K562 (cell line): ENCODE measurements around the gene SLC28A1. TPM values are rescaled to one million over a fixed set of nuclear protein-coding genes. Genes with fewer than 3 reads are reported as not detected.

Source experiments
- ARID1B ChIP-seq: fragments of 450-650 bp; IDR thresholded peaks from 2 replicates; pipeline ENCODE4 v1.6.1; 2016; ENCODE audit warnings: antibody characterized with exemption, mild to moderate bottlenecking, inconsistent platforms
- BRD9 ChIP-seq: fragments of 450-650 bp; IDR thresholded peaks from 2 replicates; pipeline ENCODE4 v1.6.1; 2018; ENCODE audit warnings: low read depth; ENCODE audit not compliant: partially characterized antibody
- CEBPB ChIP-seq: fragments of 450-650 bp; IDR thresholded peaks from 2 replicates; pipeline ENCODE4 v1.6.1; 2016; ENCODE audit warnings: missing genetic modification characterization, missing compliant biosample characterization
- DACH1 ChIP-seq: fragments of 450-650 bp; IDR thresholded peaks from 2 replicates; pipeline ENCODE4 v1.6.1; 2018; ENCODE audit not compliant: partially characterized antibody
- ETV6 ChIP-seq, 3 experiments: fragments of 150-350 bp in 1 of 3; sonication (generic) in 1 of 3; formaldehyde crosslinking in 1 of 3; IDR thresholded peaks; 2 replicates each; pipeline versions ENCODE4 v1.6.1 to v1.8.0; 2014 to 2022; ENCODE audit warnings: borderline replicate concordance in 2 of 3, low read depth in 2 of 3, antibody characterized with exemption in 1 of 3, low read length in 1 of 3, mild to moderate bottlenecking in 1 of 3, missing genetic modification reagents in 1 of 3
- HNRNPK ChIP-seq: fragments of 200-400 bp; formaldehyde crosslinking; IDR thresholded peaks from one replicate; pipeline ENCODE4 v1.6.1; 2018; ENCODE audit warnings: mild to moderate bottlenecking, low read depth, low read length; ENCODE audit not compliant: poor library complexity, severe bottlenecking
- JUNB ChIP-seq: fragments of 450-650 bp; formaldehyde crosslinking; conservative IDR thresholded peaks from 2 replicates; pipeline ENCODE4 v1.4.0; 2020; ENCODE audit warnings: mild to moderate bottlenecking
- MAFK ChIP-seq: IDR thresholded peaks from 2 replicates; pipeline ENCODE4 v1.6.1; 2011; ENCODE audit warnings: low read length, improper control_type of control experiment
- NFE2 ChIP-seq: IDR thresholded peaks from 2 replicates; pipeline ENCODE4 v1.6.1; 2014; ENCODE audit warnings: antibody characterized with exemption, low read depth
- RBM22 ChIP-seq: fragments of 200-400 bp; formaldehyde crosslinking; IDR thresholded peaks from 2 replicates; pipeline ENCODE4 v1.6.1; 2018; ENCODE audit warnings: low read length, low read depth; ENCODE audit not compliant: poor library complexity, severe bottlenecking
- STAT5A ChIP-seq: IDR thresholded peaks from 2 replicates; pipeline ENCODE4 v1.6.1; 2012; ENCODE audit warnings: low read length, inconsistent platforms, borderline replicate concordance
- TAF15 ChIP-seq: fragments of 200-400 bp; formaldehyde crosslinking; IDR thresholded peaks from 2 replicates; pipeline ENCODE4 v1.6.1; 2017; ENCODE audit warnings: mild to moderate bottlenecking, low read depth, low read length, moderate library complexity
- TEAD1 ChIP-seq, 2 experiments: fragments of 450-650 bp in 1 of 2; sonication (generic) in 1 of 2; formaldehyde crosslinking; IDR thresholded peaks; 2 replicates each; pipeline versions ENCODE4 v1.4.0 to v1.8.0; 2020 to 2022; ENCODE audit warnings: mild to moderate bottlenecking in 2 of 2, missing genetic modification reagents in 1 of 2
- TGIF2 ChIP-seq: sonication (generic); formaldehyde crosslinking; IDR thresholded peaks from 2 replicates; pipeline ENCODE4 v1.8.1; 2022; ENCODE audit warnings: mild to moderate bottlenecking, missing genetic modification reagents, moderate library complexity
- ZC3H11A ChIP-seq: IDR thresholded peaks from 2 replicates; pipeline ENCODE4 v1.6.1; 2012; ENCODE audit warnings: low read depth, low read length, improper control_type of control experiment
- ZNF121 ChIP-seq: sonication (generic); formaldehyde crosslinking; conservative IDR thresholded peaks from 2 replicates; pipeline ENCODE4 v1.8.0; 2022; ENCODE audit warnings: missing genetic modification reagents
- ZNF707 ChIP-seq: fragments of 250-450 bp; sonication (Bioruptor Pico); conservative IDR thresholded peaks from 2 replicates; pipeline ENCODE4 v1.8.0; 2022; ENCODE audit warnings: inconsistent platforms, mild to moderate bottlenecking, moderate library complexity
- ZNF766 ChIP-seq: fragments of 200-800 bp; sonication (Bioruptor generic); conservative IDR thresholded peaks from 2 replicates; pipeline ENCODE4 v1.6.1; 2016; ENCODE audit warnings: missing genetic modification characterization, missing compliant biosample characterization
- polyA plus RNA-seq, 8 experiments: library from polyadenylated mRNA; depleted of rRNA in 4 of 8; stranded (reverse) in 5 of 8; unstranded in 3 of 8; fragments of >200 nt; fragmentation: Nextera tagmentation in 2 of 8; fragmentation: Illumina TruSeq in 1 of 8; extraction: Ambion mirVana in 2 of 8; extraction: Trizol in 1 of 8; gene quantifications; 2 replicates each; pipeline versions ENCODE4 v1.2.1 to v1.2.3, GENCODE V29; 2011 to 2014; ENCODE audit warnings: inconsistent platforms in 1 of 8, missing spikeins in 1 of 8
- total RNA-seq, 7 experiments: library from RNA; depleted of rRNA in 6 of 7; stranded (reverse); fragments of >200 nt in 6 of 7; fragmentation: Illumina TruSeq in 2 of 7; extraction: Trizol in 2 of 7; gene quantifications; 2 replicates each; pipeline versions ENCODE4 v1.2.1 to v1.2.3, GENCODE V29; 2011 to 2021; ENCODE audit warnings: low replicate concordance in 1 of 7
- TF ChIP-seq, protein P1 (sequence below): sonication (generic); formaldehyde crosslinking; IDR thresholded peaks from 2 replicates; pipeline ENCODE4 v1.9.0; 2022; ENCODE audit warnings: mild to moderate bottlenecking, missing genetic modification reagents
- TF ChIP-seq, protein P2 (sequence below): fragments of 250-450 bp; sonication (Bioruptor Pico); IDR thresholded peaks from 2 replicates; pipeline ENCODE4 v1.4.0; 2020; ENCODE audit warnings: borderline replicate concordance
- TF ChIP-seq, protein P3 (sequence below), 3 experiments: IDR thresholded peaks in 2 of 3; conservative IDR thresholded peaks in 1 of 3; 2 replicates each; pipeline ENCODE4 v1.5.1; 2011 to 2012; ENCODE audit warnings: low read length in 3 of 3, mild to moderate bottlenecking in 3 of 3, control low read depth in 2 of 3, improper control_type of control experiment in 1 of 3, inconsistent platforms in 1 of 3, low read depth in 1 of 3, mixed read lengths in 1 of 3, moderate library complexity in 1 of 3; ENCODE audit not compliant: insufficient read depth in 2 of 3

Gene SLC28A1
- total and polyA plus RNA-seq, 9 of the 15 experiments (the other 6 are each of a cell fraction or from before 2014, with no cell fraction given): 0.04 TPM; not detected in 8

DNA sequence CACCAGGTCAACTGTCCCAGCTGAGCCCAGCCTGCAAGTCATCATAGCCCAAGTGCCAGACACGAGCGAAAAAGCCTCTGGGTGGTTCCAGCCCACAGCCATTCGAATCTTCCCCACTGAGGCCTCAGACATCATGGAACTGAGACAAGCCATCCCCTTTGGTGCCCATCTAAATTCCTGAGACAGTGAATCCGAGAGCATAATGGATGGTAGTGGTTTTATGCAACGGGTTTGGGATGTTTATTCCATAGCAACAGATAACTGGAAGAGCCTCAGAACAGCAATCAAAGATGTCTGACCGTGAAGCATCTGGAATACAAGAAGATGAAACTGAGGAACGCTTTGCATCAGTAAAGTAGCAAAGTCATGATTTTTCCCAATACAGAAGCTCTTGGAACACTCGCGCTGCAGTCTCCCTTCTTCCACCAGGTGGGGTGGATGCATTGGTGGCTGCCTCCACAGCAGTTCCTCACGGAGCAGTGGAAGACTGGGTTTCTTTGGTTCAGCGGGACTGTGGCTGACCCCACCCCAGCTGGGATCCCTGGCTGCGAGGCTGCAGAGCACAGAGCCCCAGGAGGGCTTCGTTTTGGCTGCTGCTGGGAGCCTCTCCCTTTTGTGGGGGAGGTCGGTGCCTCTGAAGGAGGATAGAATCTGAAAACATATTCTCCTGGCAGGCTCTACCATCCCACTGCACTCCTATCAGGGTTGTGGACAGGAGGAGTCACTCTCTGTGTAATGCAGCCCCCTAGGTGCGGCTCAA is 70.8 kb downstream of the SLC28A1 start (continued):
- TF ChIP-seq TAF15 (no peak), DACH1 (no peak), ARID1B (no peak), BRD9 (peak; percentile 44), ZNF766 (CRISPR knock-in tag) (peak; percentile 79), CEBPB (tag) (0 out of 2 replicates have a peak, but pooled peaks have one; percentile 25), NFE2 (peak; percentile 70), HNRNPK (no peak), STAT5A (no peak), RBM22 (no peak), ETV6 (IDR thresholded peaks at IDR 0.05; ENCODE audit: borderline replicate concordance in 1 of 2, low read depth in 2 of 2, low read length in 1 of 2) (no peak), ETV6 (CRISPR knock-in tag; IDR thresholded peaks at IDR 0.05; ENCODE audit: borderline replicate concordance) (no peak), ZNF707 (no peak), MAFK (peak; percentile 67; the same call in 1 of the 2 replicates), ZC3H11A (no peak), ZNF121 (CRISPR knock-in tag) (no peak), JUNB (CRISPR knock-in tag) (no peak), TGIF2 (no peak), TEAD1 (CRISPR knock-in tag; IDR thresholded peaks at IDR 0.05) (0 out of 4 replicates have a peak, but pooled peaks of 1 of the 2 experiments have one; percentile 30)
- TF ChIP-seq, protein P1, sequence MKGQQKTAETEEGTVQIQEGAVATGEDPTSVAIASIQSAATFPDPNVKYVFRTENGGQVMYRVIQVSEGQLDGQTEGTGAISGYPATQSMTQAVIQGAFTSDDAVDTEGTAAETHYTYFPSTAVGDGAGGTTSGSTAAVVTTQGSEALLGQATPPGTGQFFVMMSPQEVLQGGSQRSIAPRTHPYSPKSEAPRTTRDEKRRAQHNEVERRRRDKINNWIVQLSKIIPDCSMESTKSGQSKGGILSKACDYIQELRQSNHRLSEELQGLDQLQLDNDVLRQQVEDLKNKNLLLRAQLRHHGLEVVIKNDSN (CRISPR knock-in tag): no peak
- TF ChIP-seq, protein P2, sequence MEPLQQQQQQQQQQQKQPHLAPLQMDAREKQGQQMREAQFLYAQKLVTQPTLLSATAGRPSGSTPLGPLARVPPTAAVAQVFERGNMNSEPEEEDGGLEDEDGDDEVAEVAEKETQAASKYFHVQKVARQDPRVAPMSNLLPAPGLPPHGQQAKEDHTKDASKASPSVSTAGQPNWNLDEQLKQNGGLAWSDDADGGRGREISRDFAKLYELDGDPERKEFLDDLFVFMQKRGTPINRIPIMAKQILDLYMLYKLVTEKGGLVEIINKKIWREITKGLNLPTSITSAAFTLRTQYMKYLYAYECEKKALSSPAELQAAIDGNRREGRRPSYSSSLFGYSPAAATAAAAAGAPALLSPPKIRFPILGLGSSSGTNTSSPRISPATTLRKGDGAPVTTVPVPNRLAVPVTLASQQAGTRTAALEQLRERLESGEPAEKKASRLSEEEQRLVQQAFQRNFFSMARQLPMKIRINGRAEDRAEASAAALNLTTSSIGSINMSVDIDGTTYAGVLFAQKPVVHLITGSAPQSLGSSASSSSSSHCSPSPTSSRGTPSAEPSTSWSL: no peak
- TF ChIP-seq, protein P3, sequence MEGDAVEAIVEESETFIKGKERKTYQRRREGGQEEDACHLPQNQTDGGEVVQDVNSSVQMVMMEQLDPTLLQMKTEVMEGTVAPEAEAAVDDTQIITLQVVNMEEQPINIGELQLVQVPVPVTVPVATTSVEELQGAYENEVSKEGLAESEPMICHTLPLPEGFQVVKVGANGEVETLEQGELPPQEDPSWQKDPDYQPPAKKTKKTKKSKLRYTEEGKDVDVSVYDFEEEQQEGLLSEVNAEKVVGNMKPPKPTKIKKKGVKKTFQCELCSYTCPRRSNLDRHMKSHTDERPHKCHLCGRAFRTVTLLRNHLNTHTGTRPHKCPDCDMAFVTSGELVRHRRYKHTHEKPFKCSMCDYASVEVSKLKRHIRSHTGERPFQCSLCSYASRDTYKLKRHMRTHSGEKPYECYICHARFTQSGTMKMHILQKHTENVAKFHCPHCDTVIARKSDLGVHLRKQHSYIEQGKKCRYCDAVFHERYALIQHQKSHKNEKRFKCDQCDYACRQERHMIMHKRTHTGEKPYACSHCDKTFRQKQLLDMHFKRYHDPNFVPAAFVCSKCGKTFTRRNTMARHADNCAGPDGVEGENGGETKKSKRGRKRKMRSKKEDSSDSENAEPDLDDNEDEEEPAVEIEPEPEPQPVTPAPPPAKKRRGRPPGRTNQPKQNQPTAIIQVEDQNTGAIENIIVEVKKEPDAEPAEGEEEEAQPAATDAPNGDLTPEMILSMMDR (IDR thresholded peaks at IDR 0.05 in 2 of 3, conservative IDR thresholded peaks at IDR 0.05 in 1 of 3; ENCODE audit: insufficient read depth in 2 of 3, low read depth in 1 of 3, low read length in 3 of 3): peak; percentile 85 to 92 (median 90)
